ENCODE measurements around the gene FAM169A. TPM values are rescaled to one million over a fixed set of nuclear protein-coding genes. Genes with fewer than 3 reads are reported as not detected.

The FAM169A gene
- total and polyA plus RNA-seq, 8 donors = under 0.01 to 11.2 (median 0.35) TPM; not detected in 1

GRCh38 chr5:74786851-74787250, 79.3 kb downstream of the FAM169A start:
- Histone ChIP-seq H3K4me1 (no peaks in the 10 kb centered on the region), H3K4me3 (no peak overlapping the region), H3K27ac (no peak overlapping the region), H3K27me3 (no peaks in the 10 kb centered on the region), H3K36me3 (peaks cover 0 to 8% (median 0%) of the 10 kb centered on the region in 4 donors), H3K9me3 (peaks cover 0 to 2% (median 0%) of the 10 kb centered on the region in 4 donors)
- no peak for TF ChIP-seq POLR2A (IDR thresholded peaks at IDR 0.05)
- no peak for TF ChIP-seq EP300 (IDR thresholded peaks at IDR 0.05)
- TF ChIP-seq CTCF (IDR thresholded peaks at IDR 0.05) = no peak
- no peak for TF ChIP-seq POLR2AphosphoS5 (IDR thresholded peaks at IDR 0.05)
- WGBS, 5 donors = 87 to 93% (median 89%) methylated on average over 6 of the region's 6 CpGs
- intact Hi-C loops (cut with DNase I; ENCODE audit: low total_unique reads) = no loop called here
- no peak for DNase-seq

- H3K36me3 ChIP-seq = peaks cover 21 to 51% (median 50%) of the 10 kb centered on the region in 4 donors
- no peaks in the 10 kb centered on the region for H3K9me3 ChIP-seq
- peak in 1 of 2 donors; percentile 71 for DNase-seq
- intact Hi-C loops (cut with DNase I; ENCODE audit: low total_unique reads) = no loop called here
- no peaks in the 10 kb centered on the region for H3K27me3 ChIP-seq
- H3K4me1 ChIP-seq = peaks cover 0 to 4% (median 0%) of the 10 kb centered on the region in 4 donors
- peak overlapping the region in 4 of 5 donors; percentile 5 to 57 (median 28) for H3K27ac ChIP-seq
- TF ChIP-seq POLR2AphosphoS5 (IDR thresholded peaks at IDR 0.05) (peak in 1 of 3 donors; percentile 32), CTCF (IDR thresholded peaks at IDR 0.05) (no peak), EP300 (IDR thresholded peaks at IDR 0.05) (no peak)
- no peak overlapping the region for H3K4me3 ChIP-seq
- WGBS, 5 donors = 24 to 62% (median 56%) methylated on average over 2 of the region's 2 CpGs
Observed at GRCh38 chr5:74778609-74779008, 87.6 kb downstream of the FAM169A start.

- no peak for TF ChIP-seq CTCF (IDR thresholded peaks at IDR 0.05)
- no peak for TF ChIP-seq POLR2A (IDR thresholded peaks at IDR 0.05)
- TF ChIP-seq EP300 (IDR thresholded peaks at IDR 0.05) = no peak
- peak in 1 of 3 donors; percentile 20 for TF ChIP-seq POLR2AphosphoS5 (IDR thresholded peaks at IDR 0.05)
- WGBS, 5 donors = 49 to 67% (median 59%) methylated on average over 7 of the region's 7 CpGs
- H3K4me3 ChIP-seq = no peak overlapping the region
- peaks cover 46 to 85% (median 84%) of the 10 kb centered on the region in 4 donors for H3K36me3 ChIP-seq
- no peak for DNase-seq
- peak overlapping the region in 1 of 5 donors; percentile 5 for H3K27ac ChIP-seq
- no peaks in the 10 kb centered on the region for H3K27me3 ChIP-seq
- H3K4me1 ChIP-seq = peaks cover 5 to 14% (median 11%) of the 10 kb centered on the region in 4 donors
- H3K9me3 ChIP-seq = no peaks in the 10 kb centered on the region
- intact Hi-C loops (cut with DNase I; ENCODE audit: low total_unique reads) = no loop called here
Observed at GRCh38 chr5:74772359-74772758, 93.8 kb downstream of the FAM169A start.

- 0 to 2% (median 1%) methylated on average over 9 of the region's 9 CpGs for WGBS, 5 donors
- peak in 1 of 2 donors; percentile 63 for DNase-seq
- peak overlapping the region; percentile 76 to 98 (median 94) for H3K4me3 ChIP-seq
- peaks cover 17 to 52% (median 39%) of the 10 kb centered on the region in 4 donors for H3K4me1 ChIP-seq
- H3K9me3 ChIP-seq = no peaks in the 10 kb centered on the region
- H3K27me3 ChIP-seq = no peaks in the 10 kb centered on the region
- peaks cover 16 to 47% (median 46%) of the 10 kb centered on the region in 4 donors for H3K36me3 ChIP-seq
- TF ChIP-seq CTCF (IDR thresholded peaks at IDR 0.05) = no peak
- intact Hi-C loops (cut with DNase I; ENCODE audit: low total_unique reads) = no loop called here
- H3K27ac ChIP-seq = peak overlapping the region; percentile 79 to 88 (median 86)
Observed at GRCh38 chr5:74767579-74767913, 98.6 kb downstream of the FAM169A start.
